ENCODE measurements around the gene DIPK1B.

DIPK1B gene

DNA sequence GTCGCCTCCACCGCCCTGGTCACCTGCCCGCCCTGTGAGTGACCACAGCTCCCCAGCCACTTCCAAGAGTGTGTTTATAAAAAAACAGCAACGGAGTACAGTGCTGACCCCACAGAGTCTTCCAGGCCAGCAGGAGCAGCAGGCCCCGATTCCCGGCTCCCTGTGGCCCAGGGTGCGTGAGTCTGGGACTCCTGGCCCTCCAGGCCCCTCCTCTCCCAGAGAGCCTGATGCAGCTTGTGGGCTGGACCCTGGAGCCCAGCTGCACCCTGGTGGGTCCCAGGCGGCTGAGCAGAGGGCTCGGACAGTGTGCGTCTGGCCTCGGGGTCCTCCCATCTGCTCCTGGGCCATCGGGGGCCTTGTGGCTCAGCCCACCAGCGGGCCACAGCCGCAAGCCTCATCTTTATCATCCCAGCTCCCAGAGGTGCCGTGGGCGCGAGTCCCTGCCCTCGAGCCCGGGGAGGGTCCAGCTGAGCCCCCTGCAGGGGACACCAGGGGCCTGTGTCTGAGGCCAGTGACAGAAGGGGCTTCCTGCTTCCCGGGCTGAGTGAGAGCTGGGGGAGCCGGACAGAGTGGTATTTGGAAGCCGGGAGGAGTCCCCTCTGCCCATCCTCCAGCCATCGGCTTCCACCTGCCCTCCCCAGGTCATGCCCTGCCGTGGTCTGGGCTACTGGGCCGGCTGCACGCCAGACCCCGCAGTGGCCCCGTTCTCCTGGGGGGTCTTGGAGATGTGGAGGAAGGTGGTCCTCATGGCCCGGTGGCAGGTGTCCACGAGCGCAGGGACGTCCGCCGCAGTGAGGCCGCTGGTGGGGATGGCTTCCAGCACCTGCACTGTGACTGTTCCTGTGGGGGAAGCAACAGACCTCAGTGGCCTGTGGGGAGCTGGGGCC lies 39.0 kb upstream of the DIPK1B start:
- no peak for DNase-seq

DNA sequence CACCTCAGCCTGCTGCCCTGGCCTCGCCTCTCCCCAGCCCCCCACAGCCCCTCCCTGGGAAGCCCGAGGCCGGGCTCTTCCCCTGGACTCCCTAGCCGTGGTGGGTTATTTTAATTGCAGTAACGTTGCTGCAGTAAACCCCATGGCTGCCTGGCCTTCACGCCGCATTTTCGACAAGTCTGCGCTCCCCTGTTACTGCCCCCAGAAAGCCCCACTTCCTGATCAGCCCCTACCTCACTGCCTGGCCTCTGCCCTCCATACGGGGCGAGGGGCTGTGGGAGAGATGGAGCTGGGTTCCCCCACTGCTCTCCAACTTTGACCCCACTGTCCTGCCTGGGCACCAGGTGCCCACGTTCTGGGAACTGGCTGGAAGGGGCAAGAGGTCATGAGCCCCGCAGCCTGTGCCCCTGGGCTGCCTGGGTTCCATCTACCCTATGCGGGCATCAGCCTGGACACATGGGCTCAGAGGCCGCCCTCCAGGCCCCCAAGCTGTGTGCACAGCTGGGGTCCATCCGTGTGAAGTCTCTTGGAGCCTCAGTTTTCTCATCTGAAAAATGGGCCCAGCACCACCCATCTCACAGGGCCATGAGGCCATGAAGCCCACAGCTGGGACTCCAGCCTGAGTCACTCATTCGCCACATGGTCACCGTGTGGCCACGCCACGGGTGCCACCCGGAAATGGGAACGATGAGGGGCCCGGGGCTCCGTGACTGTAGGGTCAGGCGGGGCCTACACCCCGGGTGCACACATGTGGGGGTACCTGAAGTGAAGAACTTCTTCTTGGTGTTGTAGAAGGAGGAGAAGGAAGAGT lies 38.2 kb upstream of the DIPK1B start:
- no peak for DNase-seq

DNA sequence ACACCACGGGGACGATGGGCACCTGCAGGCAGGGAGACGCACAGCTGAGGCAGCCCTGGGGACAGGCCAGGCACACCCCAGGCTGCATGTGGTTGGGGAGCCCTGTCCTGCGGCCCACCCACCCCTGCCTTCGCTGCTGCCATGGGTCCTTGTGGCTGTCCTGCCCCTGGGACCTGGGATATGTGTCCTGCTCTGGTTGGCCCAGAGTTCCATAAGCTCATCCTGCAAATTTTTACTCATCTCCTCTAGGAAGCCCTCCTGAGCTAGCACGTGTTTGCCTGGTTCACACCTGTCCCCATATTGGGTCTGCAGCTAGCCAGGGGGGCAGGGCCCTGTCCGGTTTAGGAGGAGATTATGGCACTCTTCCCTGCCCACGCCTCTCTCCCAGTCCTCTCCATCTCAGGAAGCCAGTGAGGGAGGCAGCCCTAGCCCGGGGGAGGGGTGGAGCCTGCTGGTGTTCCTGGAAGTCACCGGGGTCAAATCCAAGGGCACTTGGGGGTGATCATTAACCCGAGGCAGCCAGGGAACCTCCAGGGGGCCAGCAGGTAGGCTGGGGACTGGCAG lies 37.5 kb upstream of the DIPK1B start:
- no peak for DNase-seq

DNA sequence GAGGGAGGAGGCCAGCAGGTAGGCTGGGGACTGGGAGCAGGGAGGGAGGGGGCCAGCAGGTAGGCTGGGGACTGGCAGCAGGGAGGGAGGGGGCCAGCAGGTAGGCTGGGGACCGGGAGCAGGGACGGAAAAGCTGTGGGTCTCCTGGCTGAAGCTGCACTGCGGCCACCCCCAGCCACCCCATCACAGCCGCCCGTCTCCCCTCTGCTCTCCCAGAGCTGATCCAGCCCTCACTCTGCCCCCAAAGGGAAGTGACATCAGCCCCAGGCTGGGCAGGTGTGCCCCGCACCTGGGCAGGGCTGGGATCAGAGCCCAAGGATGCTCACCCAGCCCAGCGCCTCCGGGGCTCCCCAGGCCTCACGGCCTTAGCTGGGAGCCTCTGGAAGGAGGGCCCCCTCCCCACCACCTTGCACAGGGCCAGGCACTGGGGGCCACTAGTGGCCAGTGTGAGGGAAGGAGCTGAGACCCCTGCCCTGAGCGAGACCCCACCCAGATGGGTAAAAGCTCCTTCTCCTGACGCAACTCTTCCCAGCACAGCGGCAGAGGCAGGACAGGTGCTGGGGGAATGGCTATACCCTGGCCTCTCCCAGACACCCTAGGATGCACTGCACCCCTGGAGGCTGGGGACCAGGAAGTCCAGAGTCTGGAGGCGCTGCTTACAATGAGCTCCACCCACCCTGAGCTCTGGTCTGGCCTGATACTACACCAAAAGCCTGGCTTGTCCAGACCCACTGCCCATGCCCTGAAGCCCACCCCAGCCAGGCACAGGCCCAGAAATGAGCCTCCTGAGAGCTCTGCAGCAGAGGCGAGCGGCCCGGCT lies 36.7 kb upstream of the DIPK1B start:
- DNase-seq, result no peak

DNA sequence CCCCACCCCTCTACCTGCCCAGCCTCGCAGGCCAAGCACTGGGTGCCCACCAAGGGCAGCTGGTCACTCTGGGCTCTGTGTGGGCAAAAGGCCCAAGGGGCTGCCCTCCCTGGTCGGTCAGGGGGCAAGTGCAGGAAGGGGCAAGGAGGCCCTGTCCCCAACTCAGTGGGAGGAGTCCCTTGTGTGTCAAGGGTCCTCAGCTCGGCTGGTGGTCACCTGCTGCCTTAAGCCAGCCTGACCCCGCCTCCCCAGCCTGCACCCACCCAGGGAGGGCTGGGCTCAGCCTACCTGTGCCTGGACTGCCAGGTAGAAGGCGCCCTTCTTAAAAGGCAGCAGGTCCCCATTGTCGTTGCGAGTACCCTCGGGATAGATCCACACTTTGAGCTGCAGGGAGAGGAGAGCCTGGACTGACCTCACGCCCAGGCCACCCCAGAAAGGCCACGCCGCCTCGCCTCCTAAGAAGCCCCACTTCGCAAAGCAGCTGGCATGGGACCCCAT lies 36.0 kb upstream of the DIPK1B start:
- no peak for DNase-seq

DNA sequence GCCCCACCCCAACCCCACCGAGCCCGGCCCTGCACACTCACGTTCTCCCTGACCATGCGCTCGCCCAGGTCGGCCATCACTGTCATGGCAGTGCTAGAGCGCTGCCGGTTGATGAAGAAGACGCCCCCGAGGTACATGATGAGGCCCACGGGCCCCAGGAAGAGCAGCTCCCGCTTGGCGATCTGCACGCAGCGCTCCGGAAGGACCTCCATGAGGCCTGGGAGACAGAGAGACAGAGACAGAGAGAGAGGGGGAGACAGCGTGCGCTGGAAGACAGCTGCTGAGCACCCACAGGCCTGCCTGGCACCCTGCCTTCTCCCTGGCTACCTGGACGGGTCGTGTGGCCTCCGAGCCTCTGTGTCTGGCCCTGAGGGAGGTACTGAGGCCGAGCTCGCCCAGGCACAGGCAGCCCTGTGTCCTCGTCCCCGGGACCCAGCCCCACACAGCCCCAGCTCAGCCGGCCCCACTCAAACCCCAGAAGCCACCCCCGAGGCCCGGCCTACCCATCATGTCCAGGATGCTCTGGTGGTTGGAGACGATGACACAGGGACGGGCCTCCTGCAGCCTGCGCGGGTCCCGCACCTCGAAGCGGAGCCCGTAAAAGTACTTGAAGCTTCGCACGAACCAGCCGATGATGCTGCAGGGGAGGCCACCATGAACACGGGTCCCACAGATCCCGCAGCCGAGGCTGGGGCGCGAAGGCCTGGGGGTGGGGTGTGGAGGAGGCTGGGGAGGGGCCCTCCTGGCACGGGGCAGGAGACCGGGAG lies 35.3 kb upstream of the DIPK1B start:
- no peak for DNase-seq

DNA sequence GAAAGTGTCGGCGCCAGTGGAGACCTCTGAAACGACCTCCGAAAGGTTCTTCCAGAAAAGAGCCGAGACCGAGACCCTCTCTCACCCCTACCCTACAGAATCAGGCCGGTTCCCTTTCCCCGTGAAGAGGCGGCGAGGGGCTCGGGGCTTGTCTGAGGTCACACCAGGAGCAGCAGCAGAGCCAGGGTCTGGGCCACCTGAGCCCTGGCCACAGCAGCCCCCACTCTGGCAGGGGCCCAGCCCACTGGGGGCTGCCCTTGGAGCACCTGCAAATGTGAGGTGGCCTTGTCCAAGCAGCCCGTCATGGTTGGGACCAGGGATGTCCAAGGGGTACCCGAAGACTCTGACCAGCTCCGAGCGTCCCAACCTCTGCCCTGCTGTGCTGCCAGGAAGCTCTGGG lies 34.3 kb upstream of the DIPK1B start:
- DNase-seq, result no peak

DNA sequence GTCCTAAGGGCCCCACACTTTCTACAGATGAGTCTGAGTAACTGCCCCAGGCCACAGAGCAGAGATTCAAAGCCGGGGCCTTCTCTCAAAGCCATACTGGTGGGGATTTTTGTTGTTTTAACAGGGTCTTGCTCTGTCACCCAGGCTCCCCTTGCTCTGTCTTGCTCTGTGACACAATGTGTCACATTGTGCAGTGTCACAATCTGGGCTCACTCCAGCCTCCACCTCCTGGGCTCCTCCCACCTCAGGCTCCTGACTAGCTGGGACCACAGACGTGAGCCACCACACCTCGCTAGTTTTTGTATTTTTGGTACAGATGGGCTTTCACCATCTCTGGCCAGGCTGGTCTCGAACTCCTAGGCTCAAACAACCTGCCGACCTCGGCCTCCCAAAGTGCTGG lies 33.7 kb upstream of the DIPK1B start:
- DNase-seq, result no peak

DNA sequence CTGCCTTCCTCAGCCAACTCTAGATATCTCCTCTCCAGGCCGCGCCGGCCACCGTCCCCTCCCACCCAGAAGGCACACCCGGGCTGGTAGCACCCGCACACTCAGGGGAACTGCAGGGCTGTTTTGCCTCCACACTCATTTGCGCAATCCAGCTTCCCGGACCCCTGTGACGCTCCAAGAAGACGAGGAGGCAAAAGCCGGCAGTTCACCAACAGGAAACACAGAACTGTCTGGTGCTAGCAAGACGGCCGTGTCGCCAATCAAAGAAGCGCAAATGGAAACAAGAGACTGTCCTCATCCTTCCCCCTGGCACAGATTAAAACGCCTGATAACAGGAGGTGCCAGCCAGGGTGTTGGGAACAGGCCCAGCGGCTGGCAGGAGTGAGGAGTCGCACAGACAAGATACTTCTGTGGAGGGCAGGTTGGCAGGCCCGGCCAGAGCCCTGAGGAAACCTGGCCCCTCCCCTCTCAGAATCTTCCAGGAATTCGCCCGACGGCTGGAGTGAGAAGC lies 32.9 kb upstream of the DIPK1B start:
- no peak for DNase-seq

DNA sequence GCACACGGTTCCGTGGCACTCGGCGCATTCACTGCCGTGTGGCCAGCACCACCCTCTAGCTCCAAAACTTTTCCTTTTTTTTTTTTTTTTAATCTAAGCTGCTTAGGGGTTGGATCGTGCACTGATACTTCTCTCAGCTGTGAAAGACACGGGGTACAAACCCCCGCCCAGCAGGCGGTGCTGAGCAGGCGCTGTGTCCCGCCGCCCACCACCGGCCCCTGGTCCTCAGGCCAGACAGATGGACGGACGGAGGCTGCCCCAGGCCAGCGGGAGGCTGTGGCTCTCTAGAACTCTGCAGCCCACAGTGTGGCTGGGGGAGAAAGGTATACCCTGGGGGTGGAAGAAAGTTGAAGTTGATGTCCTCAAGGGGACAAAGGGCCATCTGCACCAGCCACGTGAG lies 31.3 kb upstream of the DIPK1B start:
- no peak for DNase-seq

DNA sequence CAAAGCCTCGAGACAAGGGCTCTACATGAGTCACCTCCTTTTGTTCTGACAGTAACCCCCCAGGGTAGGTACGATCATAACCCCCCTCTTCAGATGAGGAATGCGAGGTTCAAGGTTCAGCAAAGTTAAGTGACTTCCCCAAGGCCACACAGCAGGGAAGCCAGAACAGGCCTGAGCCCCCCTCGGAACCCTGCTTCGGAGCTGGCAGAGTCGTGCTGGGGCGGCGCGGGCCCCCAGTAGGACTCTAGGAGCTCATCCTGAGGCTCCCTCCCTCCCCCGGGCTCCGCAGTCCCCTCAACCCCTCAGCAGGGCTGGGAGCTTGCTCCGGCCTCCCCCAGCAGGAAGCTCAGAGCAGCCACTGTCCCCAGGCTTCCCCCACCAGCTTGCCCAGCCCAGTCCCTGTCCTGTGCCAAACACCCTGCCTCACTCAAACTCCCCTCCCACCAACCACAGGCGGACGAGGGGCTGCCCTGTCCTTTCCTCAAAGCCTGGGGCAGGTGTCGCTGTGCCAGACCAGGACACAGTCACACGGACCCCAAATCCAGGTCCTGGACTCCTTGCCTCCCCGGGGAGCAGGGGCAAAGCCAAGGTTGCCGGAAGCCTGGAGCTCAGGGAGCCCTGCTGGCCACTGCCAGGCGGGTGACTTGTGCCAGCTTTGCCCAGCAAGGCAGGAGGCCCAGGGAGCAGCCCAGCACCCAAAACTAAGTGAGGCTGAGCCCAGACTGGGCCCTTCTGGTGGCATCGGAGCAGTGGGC lies 30.2 kb upstream of the DIPK1B start:
- DNase-seq, result no peak

DNA sequence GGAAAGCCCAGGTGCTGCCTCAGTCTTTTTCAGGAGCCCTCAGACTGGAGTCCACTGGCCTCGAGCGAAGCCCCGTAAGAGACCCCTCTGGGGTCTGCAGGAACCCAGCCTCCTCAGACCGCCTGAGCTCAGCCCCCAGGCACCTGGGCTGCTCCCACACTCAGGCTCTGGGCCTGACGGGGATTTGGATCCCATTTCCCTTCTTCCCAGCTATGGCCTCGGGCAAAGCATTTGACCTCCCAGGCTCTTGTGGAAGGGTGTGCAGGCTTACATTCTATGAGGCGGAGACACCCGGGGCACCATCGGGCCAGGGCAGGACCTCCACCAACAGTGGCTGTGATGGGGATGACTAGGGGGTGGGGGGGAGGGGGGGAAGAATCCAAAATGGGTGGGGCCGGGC lies 29.7 kb upstream of the DIPK1B start:
- no peak for DNase-seq

DNA sequence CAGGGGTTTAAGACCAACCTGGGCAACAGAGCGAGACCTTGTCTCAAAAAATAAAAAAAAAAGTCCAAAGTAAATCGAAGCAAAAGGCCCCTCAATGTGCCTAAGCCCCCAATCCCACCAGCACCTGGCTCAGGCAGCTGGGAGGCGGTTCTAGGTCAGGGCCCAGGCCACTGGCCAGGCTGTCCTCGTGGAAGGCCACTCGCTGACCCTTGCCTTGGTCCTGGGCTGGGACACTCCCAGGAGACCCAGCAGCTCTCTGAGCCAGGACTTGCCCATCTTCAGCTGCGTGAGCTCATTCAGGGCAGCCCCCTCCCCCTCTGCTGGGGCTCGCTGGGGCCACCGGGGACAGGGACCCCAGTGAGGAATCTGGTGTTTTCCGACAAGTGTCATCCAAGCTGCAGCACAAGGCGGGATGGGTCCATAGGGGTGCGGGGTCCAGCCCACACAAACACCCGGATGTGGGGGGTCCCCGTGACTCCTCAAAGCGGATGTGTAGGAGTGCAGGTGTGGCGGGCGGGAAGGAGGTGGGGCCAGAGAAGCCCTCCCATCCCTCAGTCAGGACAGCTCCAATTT lies 29.1 kb upstream of the DIPK1B start:
- DNase-seq, result no peak

DNA sequence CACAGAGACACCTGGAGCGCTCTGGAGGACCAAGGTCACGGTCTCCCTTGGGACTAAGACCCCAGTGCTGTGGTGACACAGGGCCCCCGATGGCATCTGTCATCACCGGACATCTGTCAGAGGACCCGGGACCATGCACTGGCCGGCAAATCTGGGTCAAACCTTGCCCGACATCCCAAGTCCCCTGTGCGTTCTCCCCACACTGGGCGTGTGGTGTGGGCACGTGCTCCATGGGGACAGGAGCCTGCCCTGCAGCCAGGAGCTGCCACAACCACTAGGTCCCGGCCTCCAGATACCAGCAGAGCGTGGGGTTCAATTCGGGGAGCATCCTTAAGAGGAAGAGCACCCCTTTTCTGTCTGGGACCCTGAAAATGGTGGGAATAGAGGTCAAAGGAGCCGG lies 28.6 kb upstream of the DIPK1B start:
- DNase-seq, result no peak

DNA sequence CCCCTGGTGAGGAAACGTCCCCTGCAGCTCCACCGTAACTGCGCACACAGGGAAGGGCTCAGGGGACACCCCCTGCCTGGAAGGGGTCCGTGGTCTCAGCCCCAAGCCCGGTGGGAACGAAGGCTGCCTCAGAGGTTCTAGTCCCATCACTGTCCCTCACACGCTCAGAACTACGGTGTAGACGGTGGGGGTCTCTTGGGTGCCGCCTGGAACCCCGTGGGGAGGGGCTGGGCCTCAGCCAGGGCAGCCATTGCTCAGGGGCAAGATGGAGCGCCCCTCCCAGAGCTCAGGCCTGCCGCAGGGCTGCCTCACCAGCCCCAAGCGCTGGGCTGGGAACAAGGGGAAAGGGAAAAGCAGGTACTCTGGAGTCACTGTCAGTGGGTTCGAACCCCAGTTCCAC lies 28.0 kb upstream of the DIPK1B start:
- no peak for DNase-seq

DNA sequence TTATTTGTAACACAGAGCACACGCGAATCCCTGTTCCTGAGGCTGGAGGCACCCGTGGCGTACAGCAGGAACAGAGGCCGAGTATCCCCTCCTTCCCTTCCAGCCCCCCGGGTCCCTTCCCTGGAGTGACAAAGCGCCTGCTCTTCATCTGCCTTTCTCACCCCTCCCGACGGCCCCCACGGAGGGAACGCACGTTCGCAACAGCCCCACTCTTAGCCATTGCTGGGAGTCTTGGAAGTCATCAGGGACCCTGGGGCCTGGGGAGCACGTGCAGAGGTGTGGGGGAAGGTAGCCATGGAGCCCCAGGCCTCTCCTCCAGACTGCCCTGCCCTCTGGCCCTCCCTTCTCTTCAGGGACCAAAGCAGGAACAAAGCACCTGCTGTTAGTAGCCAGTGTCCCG lies 27.6 kb upstream of the DIPK1B start:
- DNase-seq, result no peak

DNA sequence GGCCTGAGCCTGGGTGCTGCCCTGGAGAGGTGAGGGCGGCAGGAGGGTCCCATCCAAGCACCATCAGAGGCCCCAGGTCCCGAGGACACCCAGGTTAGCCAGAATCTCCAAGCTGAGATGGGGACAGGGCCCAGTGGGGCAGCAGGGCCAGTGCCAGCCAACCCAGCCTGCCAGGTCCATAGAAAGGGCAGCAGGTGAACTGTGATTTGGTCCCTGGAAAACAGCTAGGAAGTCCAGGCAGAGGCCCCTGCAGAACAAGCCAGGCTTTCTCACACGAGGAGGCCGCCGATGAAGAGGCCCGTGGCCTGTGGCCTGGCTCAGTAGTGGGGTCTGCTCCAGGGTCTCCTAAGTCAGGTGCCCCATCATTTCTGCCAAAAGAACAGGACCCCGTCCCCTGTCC lies 27.2 kb upstream of the DIPK1B start:
- DNase-seq, result no peak

DNA sequence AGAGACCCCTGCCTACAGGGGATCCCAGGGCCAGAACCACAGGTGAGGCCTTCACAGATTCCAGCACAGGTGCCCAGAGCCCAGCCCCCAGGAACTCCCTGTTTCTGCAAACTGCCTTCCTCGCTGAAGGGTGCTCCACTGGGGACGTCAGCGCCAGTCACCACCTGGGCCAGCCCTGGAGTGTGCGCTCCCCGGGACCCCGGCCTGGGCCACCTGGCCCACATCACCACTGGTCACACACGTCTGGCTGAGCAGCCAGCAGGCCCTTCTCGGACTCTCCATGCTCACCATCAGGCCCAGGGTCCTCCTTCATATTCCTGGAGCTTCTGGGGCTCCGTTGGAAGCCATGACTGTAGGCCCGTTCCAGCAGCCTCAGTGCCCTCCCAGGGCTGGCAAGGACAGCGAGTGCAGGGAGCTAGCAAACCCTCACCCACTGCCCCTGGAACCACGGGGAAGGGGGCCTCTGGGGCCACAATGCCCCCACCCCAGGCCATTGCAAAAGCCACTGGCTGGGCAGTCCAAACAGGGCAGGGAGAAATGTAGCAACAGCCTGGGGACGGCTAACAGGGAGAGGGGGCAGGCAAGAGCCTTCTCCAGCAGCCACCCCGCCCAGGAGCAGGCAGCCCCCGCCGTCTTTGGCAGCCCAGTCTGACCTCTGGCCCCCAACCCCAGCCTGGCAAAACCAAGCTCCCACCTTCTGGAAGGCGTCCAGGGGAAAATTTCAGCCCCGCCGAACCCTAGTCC lies 26.4 kb upstream of the DIPK1B start:
- no peak for DNase-seq

DNA sequence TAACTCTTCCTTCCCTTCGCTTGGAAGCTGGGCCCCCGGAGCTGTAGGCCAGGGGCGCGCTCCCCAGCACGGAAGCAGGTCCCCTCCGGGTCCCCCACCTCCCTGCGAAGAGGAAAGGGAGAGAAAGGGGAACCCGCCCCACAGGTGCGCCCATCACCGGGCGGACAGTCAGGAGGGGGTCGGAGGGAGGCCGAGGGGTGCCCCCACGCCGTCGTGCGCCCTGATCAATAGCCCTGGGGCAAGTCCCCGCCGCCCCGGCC lies 25.9 kb upstream of the DIPK1B start:
- DNase-seq, result no peak
